PC-3 (cell line): ENCODE data around the gene OR4S2.

Experiments used
- EZH2 ChIP-seq: fragments of 300-600 bp; sonication (generic); IDR thresholded peaks from one replicate; pipeline ENCODE4 v1.6.1; 2017; ENCODE audit warnings: antibody characterized with exemption, mild to moderate bottlenecking, low read length; ENCODE audit not compliant: unreplicated experiment
- EZH2phosphoT487 ChIP-seq: fragments of 300-600 bp; sonication (generic); IDR thresholded peaks from 2 replicates; pipeline ENCODE4 v1.6.1; 2018; ENCODE audit warnings: mild to moderate bottlenecking, antibody characterized with exemption, low read length, borderline replicate concordance

DNA sequence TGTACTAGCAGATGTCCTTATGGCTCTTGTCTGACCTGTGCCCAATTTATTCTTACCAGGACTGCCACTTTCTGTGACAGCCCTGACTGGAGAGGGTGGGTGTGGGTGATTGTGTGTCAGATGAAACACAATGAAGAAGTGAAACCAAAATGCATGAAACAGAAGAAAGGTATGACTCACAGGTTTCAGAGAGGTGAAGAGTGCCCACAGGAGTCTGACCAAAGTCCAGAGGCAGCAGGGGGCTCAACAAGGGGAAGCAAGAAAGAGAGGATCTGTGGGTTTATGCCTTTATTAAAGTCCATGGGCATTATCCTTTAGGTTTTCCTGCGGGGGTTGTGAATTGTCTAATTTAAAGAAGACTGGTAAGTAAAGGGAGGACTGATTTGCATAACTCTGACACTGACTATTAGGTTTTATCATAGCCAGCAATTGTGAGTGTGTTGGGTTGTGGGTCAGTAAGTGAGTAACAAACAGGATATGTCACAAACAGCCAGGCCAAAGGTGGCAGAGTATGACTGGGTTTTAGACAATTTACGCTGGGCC, 10.0 kb downstream of the OR4S2 start:
- no peak for TF ChIP-seq EZH2phosphoT487
- TF ChIP-seq EZH2, result no peak
